NOMO-1 (cell line): ENCODE measurements around the gene NEU1.

Experiments used
- DNase-seq, 2 experiments: peaks; one replicate each; lab custom pipeline; 2025; ENCODE audit not compliant: unreplicated experiment in 2 of 2; lab: John Stamatoyannopoulos, UW

NEU1 gene

GRCh38 chr6:31896856-31897611 lies 34.4 kb upstream of the NEU1 start:
- DNase-seq: no peak

- DNase-seq: no peak
These were observed 33.9 kb upstream of the NEU1 start for GRCh38 chr6:31896493-31896855.

GRCh38 chr6:31892821-31893220 lies 30.2 kb upstream of the NEU1 start:
- no peak for DNase-seq

GRCh38 chr6:31889331-31889972 lies 26.8 kb upstream of the NEU1 start:
- no peak for DNase-seq

GRCh38 chr6:31888276-31889258 lies 25.9 kb upstream of the NEU1 start:
- DNase-seq: no peak

- no peak for DNase-seq
These were observed 24.8 kb upstream of the NEU1 start for GRCh38 chr6:31887173-31888007.

- no peak for DNase-seq
These were observed 23.9 kb upstream of the NEU1 start for GRCh38 chr6:31886541-31886991.

- DNase-seq: no peak
These were observed 22.0 kb upstream of the NEU1 start for GRCh38 chr6:31884528-31885035.

GRCh38 chr6:31883676-31884075 lies 21.1 kb upstream of the NEU1 start:
- DNase-seq: no peak

- no peak for DNase-seq
These were observed 19.7 kb upstream of the NEU1 start for GRCh38 chr6:31882344-31882743.

- no peak for DNase-seq
These were observed 18.7 kb upstream of the NEU1 start for GRCh38 chr6:31881136-31881859.

- no peak for DNase-seq
These were observed 18.0 kb upstream of the NEU1 start for GRCh38 chr6:31880616-31881015.

GRCh38 chr6:31879901-31880300 lies 17.3 kb upstream of the NEU1 start:
- DNase-seq: no peak

GRCh38 chr6:31879143-31879542 lies 16.5 kb upstream of the NEU1 start:
- DNase-seq: no peak

- DNase-seq: no peak
These were observed 16.1 kb upstream of the NEU1 start, which contains the start of gene SLC44A4 for GRCh38 chr6:31878726-31879125. Gene SLC44A4 (minus strand): TSS chr6:31878997. CDS start chr6:31878980, 17 bp downstream.

- DNase-seq: no peak
These were observed 15.6 kb upstream of the NEU1 start for GRCh38 chr6:31878222-31878621.

- DNase-seq: no peak
These were observed 15.1 kb upstream of the NEU1 start for GRCh38 chr6:31877651-31878161.

GRCh38 chr6:31877125-31877650 lies 14.6 kb upstream of the NEU1 start:
- no peak for DNase-seq

GRCh38 chr6:31876357-31876756 lies 13.7 kb upstream of the NEU1 start:
- no peak for DNase-seq
